ENCODE results near the gene SYNDIG1. TPM values are rescaled to one million over a fixed set of nuclear protein-coding genes. Genes with fewer than 3 reads are reported as not detected.
A peak's percentile ranks its signal among the peaks of the same experiment; 100 is the strongest.

Gene SYNDIG1
- total and polyA plus RNA-seq, 4 donors, result 23.9 to 46.4 (median 33.1) TPM

DNA sequence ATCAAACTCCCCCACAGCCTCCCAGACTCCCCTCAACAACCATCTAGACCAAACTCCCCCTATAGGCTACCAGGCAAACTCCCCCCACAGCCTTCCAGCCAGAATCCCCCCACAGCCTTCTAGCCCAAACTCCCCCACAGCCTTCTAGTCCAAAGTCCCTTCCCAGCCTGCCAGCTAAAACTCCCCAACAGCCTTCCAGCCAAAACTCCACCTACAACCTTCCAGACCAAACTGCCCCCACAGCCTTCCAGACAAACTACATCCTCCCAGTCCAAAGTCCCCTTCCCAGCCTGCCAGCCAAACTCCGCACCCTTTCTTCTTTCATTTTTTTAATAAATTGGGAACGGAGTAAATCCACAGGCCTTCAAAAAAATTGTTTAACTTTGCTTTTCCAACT is 37.4 kb upstream of the SYNDIG1 start:
- H3K4me3 ChIP-seq (ENCODE audit: low read depth, low read length), result no peak overlapping the region
- H3K9me3 ChIP-seq (ENCODE audit: control insufficient read depth, insufficient read depth, low read length), result no peaks in the 10 kb centered on the region
- H3K4me1 ChIP-seq (ENCODE audit: control insufficient read depth, insufficient read depth, low read length), result peaks cover 6% of the 10 kb centered on the region
- H3K27me3 ChIP-seq (ENCODE audit: control insufficient read depth, insufficient read depth, low read length), result no peaks in the 10 kb centered on the region
- no peak for DNase-seq (ENCODE audit: low read depth in 4 of 6, low spot score in 6 of 6)
- no CpG with 5 or more reads among the region's 2 CpGs for WGBS (ENCODE audit: insufficient coverage)
- no peak overlapping the region for H3K27ac ChIP-seq (ENCODE audit: low read depth, low read length)
- H3K36me3 ChIP-seq (ENCODE audit: control insufficient read depth, insufficient read depth, low read length), result no peaks in the 10 kb centered on the region

DNA sequence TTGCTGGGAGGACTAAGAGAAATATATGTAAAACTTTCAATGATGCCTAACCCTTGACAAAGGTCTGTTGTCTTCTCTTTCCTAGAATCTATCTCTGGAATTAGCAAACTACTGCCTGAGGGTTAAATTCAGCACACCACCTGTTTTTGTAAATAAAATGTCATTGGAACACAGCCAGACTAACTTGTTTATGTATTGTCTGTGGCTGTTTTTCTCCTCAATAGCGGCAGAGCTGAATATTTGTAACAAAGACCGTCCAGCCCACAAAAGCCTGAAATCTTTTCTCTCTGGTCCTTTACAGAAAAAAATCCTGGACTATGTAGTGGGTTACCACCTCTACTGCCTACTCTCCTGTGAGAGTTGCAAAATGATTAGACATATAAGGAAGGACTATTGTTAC is 33.3 kb upstream of the SYNDIG1 start:
- H3K27ac ChIP-seq (ENCODE audit: low read depth, low read length), result no peak overlapping the region
- no peaks in the 10 kb centered on the region for H3K36me3 ChIP-seq (ENCODE audit: control insufficient read depth, insufficient read depth, low read length)
- peaks cover 6% of the 10 kb centered on the region for H3K4me1 ChIP-seq (ENCODE audit: control insufficient read depth, insufficient read depth, low read length)
- H3K9me3 ChIP-seq (ENCODE audit: control insufficient read depth, insufficient read depth, low read length), result no peaks in the 10 kb centered on the region
- H3K4me3 ChIP-seq (ENCODE audit: low read depth, low read length), result no peak overlapping the region
- DNase-seq (ENCODE audit: low read depth in 4 of 6, low spot score in 6 of 6), result peak in 1 of 6 donors; percentile 59
- no CpG with 5 or more reads among the region's 2 CpGs for WGBS (ENCODE audit: insufficient coverage)
- H3K27me3 ChIP-seq (ENCODE audit: control insufficient read depth, insufficient read depth, low read length), result no peaks in the 10 kb centered on the region

DNA sequence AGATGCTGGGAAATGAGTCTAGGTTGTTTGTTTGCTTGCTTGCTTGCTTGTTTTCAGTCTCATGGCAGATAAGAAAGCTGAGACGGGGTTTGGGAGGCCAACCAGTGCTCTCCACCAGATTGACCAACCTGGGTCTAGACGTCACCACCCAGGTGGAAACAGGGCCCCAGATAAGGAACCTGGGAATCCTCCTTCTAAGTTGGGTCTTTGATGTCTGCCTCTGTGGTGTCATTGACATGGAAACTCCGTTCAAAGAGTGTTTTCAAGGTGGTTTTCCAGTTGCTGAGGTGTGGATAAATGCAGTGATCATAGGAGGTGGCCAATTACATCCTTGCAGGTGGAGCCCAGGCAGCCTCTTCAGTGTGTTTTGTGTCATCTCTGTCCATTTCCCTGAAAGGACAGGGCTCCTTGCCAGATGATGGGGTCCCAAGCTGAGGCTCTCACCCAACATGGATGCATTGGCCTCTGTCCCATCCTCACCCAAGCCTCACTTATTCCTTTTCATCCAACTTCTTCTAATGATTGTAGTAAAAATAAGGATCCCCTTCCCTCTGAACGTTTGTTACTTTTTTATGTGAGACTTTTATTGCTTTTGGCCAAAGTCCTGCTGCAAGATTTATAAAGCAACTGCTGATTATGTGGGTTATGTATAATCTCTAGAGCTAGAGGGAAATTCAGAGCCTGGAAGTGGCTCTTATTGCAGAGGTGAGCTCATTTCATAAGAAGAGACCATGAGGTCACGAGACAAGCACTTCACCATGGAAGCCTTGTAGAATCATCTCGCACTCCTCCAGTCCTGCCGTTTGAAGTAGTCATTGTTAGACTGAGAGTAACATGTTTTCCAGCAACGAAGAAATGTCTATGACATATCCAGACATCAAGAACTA is 32.0 kb upstream of the SYNDIG1 start:
- Histone ChIP-seq H3K27me3 (ENCODE audit: control insufficient read depth, insufficient read depth, low read length) (no peaks in the 10 kb centered on the region), H3K27ac (ENCODE audit: low read depth, low read length) (no peak overlapping the region), H3K36me3 (ENCODE audit: control insufficient read depth, insufficient read depth, low read length) (no peaks in the 10 kb centered on the region), H3K9me3 (ENCODE audit: control insufficient read depth, insufficient read depth, low read length) (no peaks in the 10 kb centered on the region), H3K4me1 (ENCODE audit: control insufficient read depth, insufficient read depth, low read length) (peaks cover 3% of the 10 kb centered on the region), H3K4me3 (ENCODE audit: low read depth, low read length) (no peak overlapping the region)
- WGBS (ENCODE audit: insufficient coverage), result 97% methylated on average over 4 of the region's 8 CpGs
- no peak for DNase-seq (ENCODE audit: low read depth in 4 of 6, low spot score in 6 of 6)

DNA sequence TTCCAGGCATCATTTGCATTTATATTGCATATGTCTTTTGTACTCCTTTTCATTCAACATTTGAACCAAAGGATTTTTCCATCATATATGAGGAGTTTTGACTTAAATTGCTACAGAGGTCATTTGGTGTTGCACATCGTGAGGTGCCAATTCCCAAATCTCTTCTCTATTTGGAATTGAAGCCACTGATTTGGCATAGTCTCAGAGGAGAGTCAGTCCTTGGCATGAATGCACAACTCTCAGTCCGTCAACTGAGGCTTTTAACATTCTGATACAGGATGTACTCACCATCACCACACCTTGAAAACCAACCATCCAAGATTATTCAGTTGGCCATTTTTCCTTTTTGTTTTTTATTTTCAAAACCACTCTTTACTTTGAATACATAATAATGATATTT is 31.1 kb upstream of the SYNDIG1 start:
- WGBS (ENCODE audit: insufficient coverage), result 43% methylated on average over 1 of the region's 2 CpGs

DNA sequence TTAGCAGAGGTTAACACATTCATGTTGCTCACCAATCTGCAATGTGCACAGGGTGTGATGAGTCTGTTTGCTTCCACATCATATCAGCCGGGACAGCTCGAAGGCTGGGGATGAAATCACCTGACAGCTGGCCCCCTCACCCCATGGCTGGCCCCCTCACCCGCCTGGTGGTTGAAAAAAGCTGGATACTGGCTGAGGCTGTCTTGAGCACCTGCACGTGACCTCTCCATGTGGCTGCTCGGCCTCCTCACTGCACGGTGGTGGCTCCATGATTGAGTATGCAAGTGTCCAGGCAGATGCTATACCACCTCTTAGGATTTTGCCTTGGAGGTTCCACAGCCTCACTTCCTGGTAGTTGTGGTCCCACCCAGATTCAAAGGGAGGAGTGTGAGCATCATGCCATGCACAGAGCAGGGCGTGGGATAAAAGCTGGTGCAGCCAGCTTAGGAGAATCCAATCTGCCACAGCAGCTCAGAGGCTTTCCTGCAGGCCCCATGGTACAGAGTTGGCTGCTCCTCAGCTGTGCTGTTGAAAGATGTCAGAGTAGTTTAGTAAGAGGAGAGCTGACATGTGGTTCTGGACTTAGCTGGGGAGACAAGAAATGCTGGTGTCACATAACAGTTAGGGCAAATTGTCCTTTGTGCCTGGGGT is 29.6 kb upstream of the SYNDIG1 start:
- peaks cover 3% of the 10 kb centered on the region for H3K4me1 ChIP-seq (ENCODE audit: control insufficient read depth, insufficient read depth, low read length)
- 84% methylated on average over 6 of the region's 7 CpGs for WGBS (ENCODE audit: insufficient coverage)
- H3K36me3 ChIP-seq (ENCODE audit: control insufficient read depth, insufficient read depth, low read length), result no peaks in the 10 kb centered on the region
- no peak overlapping the region for H3K4me3 ChIP-seq (ENCODE audit: low read depth, low read length)
- no peaks in the 10 kb centered on the region for H3K9me3 ChIP-seq (ENCODE audit: control insufficient read depth, insufficient read depth, low read length)
- H3K27ac ChIP-seq (ENCODE audit: low read depth, low read length), result no peak overlapping the region
- DNase-seq (ENCODE audit: low read depth in 4 of 6, low spot score in 6 of 6), result no peak
- H3K27me3 ChIP-seq (ENCODE audit: control insufficient read depth, insufficient read depth, low read length), result no peaks in the 10 kb centered on the region

More for the DNA sequence above, 31.1 kb upstream of the SYNDIG1 start:
- Histone ChIP-seq H3K27me3 (ENCODE audit: control insufficient read depth, insufficient read depth, low read length) (no peaks in the 10 kb centered on the region), H3K36me3 (ENCODE audit: control insufficient read depth, insufficient read depth, low read length) (no peaks in the 10 kb centered on the region), H3K4me1 (ENCODE audit: control insufficient read depth, insufficient read depth, low read length) (peaks cover 3% of the 10 kb centered on the region), H3K4me3 (ENCODE audit: low read depth, low read length) (no peak overlapping the region), H3K9me3 (ENCODE audit: control insufficient read depth, insufficient read depth, low read length) (no peaks in the 10 kb centered on the region), H3K27ac (ENCODE audit: low read depth, low read length) (no peak overlapping the region)
- DNase-seq (ENCODE audit: low read depth in 4 of 6, low spot score in 6 of 6), result no peak

DNA sequence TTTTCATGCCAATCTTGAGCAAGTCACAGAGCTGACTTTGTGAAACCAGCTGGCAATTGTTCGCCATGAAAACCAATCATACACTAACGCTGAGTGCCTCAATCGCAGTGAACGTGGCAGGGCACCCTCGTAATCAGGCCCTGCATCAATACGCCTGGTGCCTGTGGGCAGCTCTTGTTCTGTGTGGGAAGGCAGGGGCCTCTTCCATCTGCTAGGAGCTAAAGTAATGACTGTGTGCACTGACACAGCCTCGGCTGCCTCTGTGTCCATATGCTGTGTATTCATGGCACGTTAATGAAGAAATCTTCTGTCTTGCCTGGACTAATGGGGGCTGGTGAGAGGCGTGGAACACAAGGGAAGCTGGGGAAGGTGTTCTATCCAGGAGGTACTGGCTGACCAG is 27.8 kb upstream of the SYNDIG1 start:
- Histone ChIP-seq H3K4me1 (ENCODE audit: control insufficient read depth, insufficient read depth, low read length) (peaks cover 12% of the 10 kb centered on the region), H3K27me3 (ENCODE audit: control insufficient read depth, insufficient read depth, low read length) (no peaks in the 10 kb centered on the region), H3K4me3 (ENCODE audit: low read depth, low read length) (no peak overlapping the region), H3K27ac (ENCODE audit: low read depth, low read length) (no peak overlapping the region), H3K9me3 (ENCODE audit: control insufficient read depth, insufficient read depth, low read length) (no peaks in the 10 kb centered on the region), H3K36me3 (ENCODE audit: control insufficient read depth, insufficient read depth, low read length) (no peaks in the 10 kb centered on the region)
- 68% methylated on average over 9 of the region's 9 CpGs for WGBS (ENCODE audit: insufficient coverage)
- DNase-seq (ENCODE audit: low read depth in 4 of 6, low spot score in 6 of 6), result peak in 2 of 6 donors; percentile 46 to 60

DNA sequence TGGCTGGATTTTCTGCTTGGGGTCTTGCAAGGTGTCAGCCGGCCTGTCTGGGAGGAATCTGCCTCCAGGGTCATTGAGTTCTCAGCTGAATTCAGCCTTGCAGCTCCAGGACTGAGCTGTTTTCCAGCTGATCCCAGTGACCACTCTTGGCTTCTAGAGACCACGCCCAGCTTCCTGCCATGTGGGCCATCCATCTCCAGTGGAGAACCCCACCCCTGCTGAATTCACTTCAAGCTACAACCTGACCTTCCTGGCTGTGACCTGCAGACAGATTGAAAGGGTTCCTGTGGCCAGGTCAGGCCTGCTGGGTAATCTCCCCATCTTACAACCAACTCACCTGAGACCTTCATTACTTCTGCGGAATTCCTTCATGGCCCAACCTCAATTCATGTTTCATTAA is 26.5 kb upstream of the SYNDIG1 start:
- no peak for DNase-seq (ENCODE audit: low read depth in 4 of 6, low spot score in 6 of 6)
- no peaks in the 10 kb centered on the region for H3K9me3 ChIP-seq (ENCODE audit: control insufficient read depth, insufficient read depth, low read length)
- no peaks in the 10 kb centered on the region for H3K36me3 ChIP-seq (ENCODE audit: control insufficient read depth, insufficient read depth, low read length)
- WGBS (ENCODE audit: insufficient coverage), result 95% methylated on average over 2 of the region's 3 CpGs
- H3K4me1 ChIP-seq (ENCODE audit: control insufficient read depth, insufficient read depth, low read length), result peaks cover 12% of the 10 kb centered on the region
- no peak overlapping the region for H3K27ac ChIP-seq (ENCODE audit: low read depth, low read length)
- no peaks in the 10 kb centered on the region for H3K27me3 ChIP-seq (ENCODE audit: control insufficient read depth, insufficient read depth, low read length)
- H3K4me3 ChIP-seq (ENCODE audit: low read depth, low read length), result no peak overlapping the region

DNA sequence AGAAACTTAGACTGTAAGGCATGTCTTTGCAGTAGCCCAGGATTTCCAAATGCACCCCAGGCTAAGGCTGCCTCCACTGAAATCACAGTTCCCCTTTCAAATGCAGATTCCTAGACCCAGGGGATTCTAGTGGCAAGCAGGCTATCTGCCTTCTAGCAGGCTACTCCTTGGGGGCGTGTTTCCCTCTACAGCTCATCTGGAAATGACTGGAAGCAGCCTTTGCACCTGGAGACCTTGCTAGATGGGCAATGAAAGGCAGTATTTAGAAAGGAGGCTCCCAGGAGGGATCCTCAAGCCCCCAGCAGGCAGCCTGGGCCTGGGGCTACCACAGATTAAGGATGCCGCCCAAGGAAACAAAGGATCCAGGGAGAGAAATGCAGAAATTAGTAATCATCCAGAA is 26.0 kb upstream of the SYNDIG1 start:
- 80% methylated on average over 1 of the region's 2 CpGs for WGBS (ENCODE audit: insufficient coverage)
- Histone ChIP-seq H3K36me3 (ENCODE audit: control insufficient read depth, insufficient read depth, low read length) (no peaks in the 10 kb centered on the region), H3K27me3 (ENCODE audit: control insufficient read depth, insufficient read depth, low read length) (no peaks in the 10 kb centered on the region), H3K9me3 (ENCODE audit: control insufficient read depth, insufficient read depth, low read length) (no peaks in the 10 kb centered on the region), H3K4me1 (ENCODE audit: control insufficient read depth, insufficient read depth, low read length) (peaks cover 12% of the 10 kb centered on the region), H3K27ac (ENCODE audit: low read depth, low read length) (no peak overlapping the region), H3K4me3 (ENCODE audit: low read depth, low read length) (no peak overlapping the region)
- DNase-seq (ENCODE audit: low read depth in 4 of 6, low spot score in 6 of 6), result no peak

DNA sequence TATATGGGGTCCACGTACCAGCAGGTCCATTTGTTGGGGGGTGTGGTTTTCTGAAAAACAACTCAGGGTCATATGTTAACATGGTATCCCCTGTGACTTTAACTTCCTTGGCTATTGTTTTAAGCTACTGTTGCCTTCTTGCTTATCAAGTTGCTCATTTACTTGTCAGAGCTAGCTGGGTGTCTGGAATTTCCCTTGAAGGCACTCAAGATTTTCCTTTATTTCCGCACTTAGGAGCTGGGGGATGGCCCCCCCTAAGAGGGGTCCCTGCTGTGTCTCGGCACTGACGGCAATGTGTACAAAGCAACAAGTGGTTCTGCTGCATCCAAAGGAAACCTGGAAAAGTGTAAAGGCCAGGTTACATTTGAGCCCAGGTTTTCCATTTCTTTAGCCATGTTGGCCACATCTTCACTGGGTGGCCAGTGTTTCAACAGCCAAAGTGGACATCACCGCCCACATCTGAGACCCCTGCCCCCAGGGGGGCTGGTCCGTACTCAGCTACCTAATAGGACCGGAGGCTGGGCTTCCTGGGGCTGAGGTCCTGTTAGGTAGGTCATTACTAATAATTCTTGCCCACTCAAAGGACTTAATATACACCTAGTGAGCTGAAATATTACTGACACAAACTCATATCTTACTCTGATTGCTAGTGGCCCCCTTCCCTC is 24.8 kb upstream of the SYNDIG1 start:
- Histone ChIP-seq H3K27ac (ENCODE audit: low read depth, low read length) (no peak overlapping the region), H3K4me3 (ENCODE audit: low read depth, low read length) (no peak overlapping the region), H3K9me3 (ENCODE audit: control insufficient read depth, insufficient read depth, low read length) (no peaks in the 10 kb centered on the region), H3K27me3 (ENCODE audit: control insufficient read depth, insufficient read depth, low read length) (no peaks in the 10 kb centered on the region), H3K4me1 (ENCODE audit: control insufficient read depth, insufficient read depth, low read length) (peaks cover 12% of the 10 kb centered on the region), H3K36me3 (ENCODE audit: control insufficient read depth, insufficient read depth, low read length) (no peaks in the 10 kb centered on the region)
- 47% methylated on average over 2 of the region's 7 CpGs for WGBS (ENCODE audit: insufficient coverage)
- no peak for DNase-seq (ENCODE audit: low read depth in 4 of 6, low spot score in 6 of 6)

Data from spinal cord (tissue), 10 donors.